Measurements from ENCODE around the gene TRIB2. TPM values are rescaled to one million over a fixed set of nuclear protein-coding genes. Genes with fewer than 3 reads are reported as not detected.

Gene TRIB2
- total RNA-seq, 1 donor from 2014 or later, result 4.0 TPM

DNA sequence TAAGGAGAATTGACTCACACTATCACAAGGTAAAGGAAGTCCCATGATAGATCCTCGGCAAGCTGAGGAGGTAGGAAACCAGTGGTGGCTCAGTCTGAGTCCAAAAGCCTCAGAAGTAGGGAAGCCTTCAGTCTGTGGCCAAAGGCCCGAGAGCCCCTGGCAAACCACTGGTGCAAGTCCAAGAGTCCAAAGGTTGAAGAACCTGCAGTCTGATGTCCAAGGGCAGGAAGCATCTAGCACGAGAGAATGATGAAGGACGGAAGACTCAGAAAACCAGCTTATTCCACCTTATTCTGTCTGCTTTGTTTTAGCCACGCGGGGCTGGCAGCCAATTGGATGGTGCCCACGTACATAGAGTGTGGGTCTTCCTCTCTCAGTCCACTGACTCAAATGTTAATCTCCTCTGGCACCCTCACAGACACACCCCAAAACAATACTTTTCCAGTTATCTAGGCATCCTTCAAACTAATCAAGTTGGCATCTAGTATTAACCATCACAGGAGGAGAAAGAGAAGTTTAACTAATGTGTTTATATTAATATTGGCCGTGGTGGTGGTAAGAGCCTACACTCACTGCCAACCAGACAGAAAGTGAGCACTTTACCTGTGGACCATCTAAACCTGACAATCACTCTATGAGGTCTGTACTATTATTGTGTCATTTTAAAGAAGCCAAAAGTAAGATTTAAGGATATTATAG, 8.1 kb upstream of the TRIB2 start:
- Mint-ChIP-seq H3K4me3 (peak overlapping the region; percentile 16), H3K9me3 (peaks cover 8% of the 10 kb centered on the region), H3K36me3 (ENCODE audit: low read depth) (peaks cover 11% of the 10 kb centered on the region), H3K27me3 (no peaks in the 10 kb centered on the region), H3K27ac (peak overlapping the region; percentile 64), H3K4me1 (peaks cover 45% of the 10 kb centered on the region)
- intact Hi-C loops (cut with micrococcal nuclease), result no loop called here
- no peak for DNase-seq

GRCh38 chr2:12709207-12709522, 7.6 kb upstream of the TRIB2 start:
- Mint-ChIP-seq H3K27me3 (no peaks in the 10 kb centered on the region), H3K9me3 (peaks cover 8% of the 10 kb centered on the region), H3K27ac (no peak overlapping the region), H3K4me1 (peaks cover 46% of the 10 kb centered on the region), H3K36me3 (ENCODE audit: low read depth) (peaks cover 11% of the 10 kb centered on the region), H3K4me3 (no peak overlapping the region)
- intact Hi-C loops (cut with micrococcal nuclease), result no loop called here
- DNase-seq, result peak; percentile 78

DNA sequence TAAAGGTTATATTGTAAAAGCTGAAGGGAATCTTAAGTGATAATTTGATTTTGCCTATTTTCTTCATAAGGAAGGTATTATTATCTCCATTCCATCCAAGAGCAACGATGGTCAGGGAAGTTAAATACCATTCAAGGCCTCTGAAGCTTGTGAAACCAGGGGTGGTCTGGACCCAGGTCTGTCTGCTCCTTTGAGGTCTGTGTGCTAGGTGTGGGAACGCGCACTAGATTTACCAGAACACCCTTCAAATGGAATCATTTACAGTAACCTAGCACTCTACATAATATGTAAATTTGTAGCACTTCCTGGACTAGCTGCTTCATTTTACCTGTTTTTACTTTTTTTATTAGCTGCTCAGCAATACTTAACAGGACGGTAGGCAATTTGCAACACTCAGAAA, 6.4 kb upstream of the TRIB2 start:
- H3K9me3 Mint-ChIP-seq, result peaks cover 4% of the 10 kb centered on the region
- peak; percentile 59 for DNase-seq
- no peak overlapping the region for H3K27ac Mint-ChIP-seq
- H3K4me1 Mint-ChIP-seq, result peaks cover 49% of the 10 kb centered on the region
- intact Hi-C loops (cut with micrococcal nuclease), result loop anchor here (10.0 kb wide), 1 partner anchor 1016 kb away; no protein-coding TSS in a partner anchor
- peaks cover 7% of the 10 kb centered on the region for H3K36me3 Mint-ChIP-seq (ENCODE audit: low read depth)
- no peaks in the 10 kb centered on the region for H3K27me3 Mint-ChIP-seq
- H3K4me3 Mint-ChIP-seq, result peak overlapping the region; percentile 11

GRCh38 chr2:12711339-12711738, 5.4 kb upstream of the TRIB2 start:
- Mint-ChIP-seq H3K9me3 (no peaks in the 10 kb centered on the region), H3K4me1 (peaks cover 55% of the 10 kb centered on the region), H3K4me3 (no peak overlapping the region), H3K36me3 (ENCODE audit: low read depth) (peaks cover 2% of the 10 kb centered on the region), H3K27me3 (no peaks in the 10 kb centered on the region), H3K27ac (no peak overlapping the region)
- DNase-seq, result no peak
- intact Hi-C loops (cut with micrococcal nuclease), result loop anchor here (10.0 kb wide), 1 partner anchor 1017 kb away; no protein-coding TSS in a partner anchor

GRCh38 chr2:12712881-12713280, 3.9 kb upstream of the TRIB2 start:
- Mint-ChIP-seq H3K27me3 (no peaks in the 10 kb centered on the region), H3K4me3 (no peak overlapping the region), H3K9me3 (no peaks in the 10 kb centered on the region), H3K27ac (no peak overlapping the region), H3K36me3 (ENCODE audit: low read depth) (peaks cover 2% of the 10 kb centered on the region), H3K4me1 (peaks cover 53% of the 10 kb centered on the region)
- DNase-seq, result peak; percentile 49
- intact Hi-C loops (cut with micrococcal nuclease), result loop anchor here (10.0 kb wide), 1 partner anchor 1018 kb away; no protein-coding TSS in a partner anchor

- H3K27ac Mint-ChIP-seq, result no peak overlapping the region
- H3K27me3 Mint-ChIP-seq, result peaks cover 4% of the 10 kb centered on the region
- peaks cover 4% of the 10 kb centered on the region for H3K36me3 Mint-ChIP-seq (ENCODE audit: low read depth)
- H3K4me3 Mint-ChIP-seq, result no peak overlapping the region
- no peak for DNase-seq
- no peaks in the 10 kb centered on the region for H3K9me3 Mint-ChIP-seq
- peaks cover 49% of the 10 kb centered on the region for H3K4me1 Mint-ChIP-seq
- intact Hi-C loops (cut with micrococcal nuclease), result loop anchor here (5.0 to 10.0 kb wide), 4 partner anchors 537 to 1020 kb away; no protein-coding TSS in a partner anchor
Measured at GRCh38 chr2:12714391-12715221, 2.1 kb upstream of the TRIB2 start.

GRCh38 chr2:12715258-12716031, 1.3 kb upstream of the TRIB2 start:
- H3K36me3 Mint-ChIP-seq (ENCODE audit: low read depth), result peaks cover 3% of the 10 kb centered on the region
- intact Hi-C loops (cut with micrococcal nuclease), result loop anchor here (2.0 to 10.0 kb wide), 13 partner anchors 141 to 1021 kb away; no protein-coding TSS in a partner anchor
- H3K27ac Mint-ChIP-seq, result no peak overlapping the region
- H3K4me3 Mint-ChIP-seq, result peak overlapping the region; percentile 92
- no peak for DNase-seq
- peaks cover 49% of the 10 kb centered on the region for H3K4me1 Mint-ChIP-seq
- H3K9me3 Mint-ChIP-seq, result no peaks in the 10 kb centered on the region
- peaks cover 5% of the 10 kb centered on the region for H3K27me3 Mint-ChIP-seq

DNA sequence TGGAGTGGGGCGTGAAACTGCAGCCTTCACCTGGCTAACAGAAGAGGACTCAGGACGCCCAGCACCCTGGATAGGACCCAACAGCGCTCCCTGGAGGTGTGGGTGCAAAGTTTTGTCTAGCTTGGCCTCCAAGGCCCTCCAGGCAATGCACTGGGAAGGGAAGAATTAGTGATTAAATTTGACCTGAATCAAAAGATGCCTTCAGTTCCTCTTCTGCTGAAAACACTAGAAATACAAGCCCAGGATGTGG, 779 bp upstream of the TRIB2 start:
- peaks cover 5% of the 10 kb centered on the region for H3K27me3 Mint-ChIP-seq
- intact Hi-C loops (cut with micrococcal nuclease), result loop anchor here (2.0 to 10.0 kb wide), 13 partner anchors 141 to 1021 kb away; no protein-coding TSS in a partner anchor
- peaks cover 49% of the 10 kb centered on the region for H3K4me1 Mint-ChIP-seq
- peak overlapping the region; percentile 92 for H3K4me3 Mint-ChIP-seq
- peak; percentile 94 for DNase-seq
- peak overlapping the region; percentile 90 for H3K27ac Mint-ChIP-seq
- peaks cover 3% of the 10 kb centered on the region for H3K36me3 Mint-ChIP-seq (ENCODE audit: low read depth)
- H3K9me3 Mint-ChIP-seq, result no peaks in the 10 kb centered on the region

- Mint-ChIP-seq H3K4me1 (peaks cover 61% of the 10 kb centered on the region), H3K27me3 (peaks cover 5% of the 10 kb centered on the region), H3K9me3 (no peaks in the 10 kb centered on the region), H3K4me3 (peak overlapping the region; percentile 90), H3K36me3 (ENCODE audit: low read depth) (peaks cover 7% of the 10 kb centered on the region), H3K27ac (peak overlapping the region; percentile 88)
- DNase-seq, result peak; percentile 86
- intact Hi-C loops (cut with micrococcal nuclease), result loop anchor here (1.0 to 10.0 kb wide), 16 partner anchors 139 to 1023 kb away; no protein-coding TSS in a partner anchor
Measured at GRCh38 chr2:12717191-12718014, 667 bp downstream of the TRIB2 start.

DNA sequence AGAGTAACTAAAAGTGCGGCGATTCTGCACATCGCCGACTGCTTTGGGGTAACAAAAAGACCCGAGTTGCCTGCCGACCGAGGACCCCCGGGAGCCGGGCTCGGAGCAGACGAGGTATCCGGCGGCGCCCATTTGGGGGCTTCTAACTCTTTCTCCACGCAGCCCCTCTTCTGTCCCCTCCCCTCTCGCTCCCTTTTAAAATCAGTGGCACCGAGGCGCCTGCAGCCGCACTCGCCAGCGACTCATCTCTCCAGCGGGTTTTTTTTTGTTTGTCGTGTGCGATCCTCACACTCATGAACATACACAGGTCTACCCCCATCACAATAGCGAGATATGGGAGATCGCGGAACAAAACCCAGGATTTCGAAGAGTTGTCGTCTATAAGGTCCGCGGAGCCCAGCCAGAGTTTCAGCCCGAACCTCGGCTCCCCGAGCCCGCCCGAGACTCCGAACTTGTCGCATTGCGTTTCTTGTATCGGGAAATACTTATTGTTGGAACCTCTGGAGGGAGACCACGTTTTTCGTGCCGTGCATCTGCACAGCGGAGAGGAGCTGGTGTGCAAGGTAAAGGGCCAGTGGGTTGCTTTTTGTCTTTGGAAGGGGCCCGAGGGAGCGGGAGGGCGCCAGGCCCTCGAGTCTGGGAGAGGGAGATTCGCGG, 1.4 kb downstream of the TRIB2 start:
- intact Hi-C loops (cut with micrococcal nuclease), result loop anchor here (1.0 to 10.0 kb wide), 6 partner anchors 262 to 1023 kb away; no protein-coding TSS in a partner anchor
- Mint-ChIP-seq H3K36me3 (ENCODE audit: low read depth) (peaks cover 11% of the 10 kb centered on the region), H3K4me1 (peaks cover 64% of the 10 kb centered on the region), H3K9me3 (no peaks in the 10 kb centered on the region), H3K27me3 (peaks cover 5% of the 10 kb centered on the region), H3K27ac (peak overlapping the region; percentile 88), H3K4me3 (peak overlapping the region; percentile 90)
- peak; percentile 79 for DNase-seq

DNA sequence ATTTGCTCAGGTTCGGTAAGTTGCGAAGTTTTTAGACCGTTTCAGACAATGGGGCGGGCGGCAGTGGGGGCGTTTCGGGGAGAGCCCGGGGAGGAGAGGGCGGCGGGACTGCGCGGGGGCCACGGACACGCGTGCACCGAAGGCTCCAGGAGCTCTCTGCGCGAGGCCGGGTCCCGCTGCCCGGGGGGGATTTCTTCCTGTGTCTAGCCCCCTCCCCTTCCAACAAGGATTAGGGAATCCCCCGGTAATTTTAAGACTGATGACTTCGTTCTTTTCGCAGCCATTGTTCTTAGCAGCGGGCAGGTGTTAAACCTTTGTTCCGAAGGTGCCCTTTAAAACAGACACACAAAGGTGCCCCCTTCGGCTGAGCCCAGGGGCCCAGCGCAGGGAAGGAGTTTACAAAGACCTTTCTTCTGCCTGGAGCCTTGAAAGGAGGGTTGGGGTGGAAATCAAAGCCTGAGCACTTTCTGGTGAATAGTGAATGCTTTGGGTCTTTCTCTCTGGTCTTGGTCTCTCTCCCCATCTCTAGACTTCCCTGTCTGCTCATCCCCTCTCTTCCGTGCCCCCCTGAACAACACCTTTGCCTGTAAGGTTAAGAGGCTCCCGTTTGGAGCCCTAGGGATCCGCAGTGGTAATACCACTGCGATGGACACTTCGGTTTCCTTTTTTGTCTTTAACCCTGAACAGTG, 2.1 kb downstream of the TRIB2 start:
- peak; percentile 70 for DNase-seq
- H3K27me3 Mint-ChIP-seq, result peaks cover 5% of the 10 kb centered on the region
- peaks cover 18% of the 10 kb centered on the region for H3K36me3 Mint-ChIP-seq (ENCODE audit: low read depth)
- intact Hi-C loops (cut with micrococcal nuclease), result loop anchor here (1.0 to 10.0 kb wide), 6 partner anchors 263 to 1024 kb away; no protein-coding TSS in a partner anchor
- H3K9me3 Mint-ChIP-seq, result no peaks in the 10 kb centered on the region
- peak overlapping the region; percentile 90 for H3K4me3 Mint-ChIP-seq
- H3K4me1 Mint-ChIP-seq, result peaks cover 66% of the 10 kb centered on the region
- H3K27ac Mint-ChIP-seq, result peak overlapping the region; percentile 85

Measured in activated CD4-positive, alpha-beta T cell treated with anti-CD3 and anti-CD28 coated beads, Interleukin-2, amount 10 ng/mL, durations not matched to agents 24 days and 14 days (primary cell).